GM21447 (cell line): ENCODE measurements around the gene CPM.

Experiments used
- ATAC-seq: cut with Tn5 transposase; IDR thresholded peaks from one replicate; pipeline ENCODE4 v1.9.1; 2021; ENCODE audit not compliant: unreplicated experiment

Gene CPM

GRCh38 chr12:68932961-68933893 lies at the start of gene CPM:
TSS of gene CPM (minus strand) at chr12:68933171. CDS start at chr12:68932837, 334 bp downstream.
- peak; percentile 93 for ATAC-seq

- ATAC-seq: no peak
Observed at GRCh38 chr12:68981516-68981915, 48.5 kb upstream of the CPM start.

- no peak for ATAC-seq
Observed at GRCh38 chr12:68980476-68981212, 47.7 kb upstream of the CPM start.

GRCh38 chr12:68978678-68979077 lies 45.7 kb upstream of the CPM start:
- ATAC-seq: no peak

GRCh38 chr12:68977909-68978610 lies 45.1 kb upstream of the CPM start:
- ATAC-seq: no peak

- ATAC-seq: no peak
Observed at GRCh38 chr12:68977335-68977734, 44.4 kb upstream of the CPM start.

- ATAC-seq: no peak
Observed at GRCh38 chr12:68976395-68976841, 43.4 kb upstream of the CPM start.

- no peak for ATAC-seq
Observed at GRCh38 chr12:68975811-68976210, 42.8 kb upstream of the CPM start.

- no peak for ATAC-seq
Observed at GRCh38 chr12:68972595-68972994, 39.6 kb upstream of the CPM start.

GRCh38 chr12:68971404-68971803 lies 38.4 kb upstream of the CPM start:
- ATAC-seq: no peak

GRCh38 chr12:68970951-68971350 lies 38.0 kb upstream of the CPM start:
- no peak for ATAC-seq

- no peak for ATAC-seq
Observed at GRCh38 chr12:68970306-68970705, 37.3 kb upstream of the CPM start.

GRCh38 chr12:68967046-68967445 lies 34.1 kb upstream of the CPM start:
- no peak for ATAC-seq

- ATAC-seq: no peak
Observed at GRCh38 chr12:68963856-68964745, 31.1 kb upstream of the CPM start.

- ATAC-seq: no peak
Observed at GRCh38 chr12:68962877-68963855, 30.2 kb upstream of the CPM start.

GRCh38 chr12:68959891-68960464 lies 27.0 kb upstream of the CPM start:
- no peak for ATAC-seq

GRCh38 chr12:68959143-68959858 lies 26.3 kb upstream of the CPM start:
- no peak for ATAC-seq

- ATAC-seq: peak; percentile 89
Observed at GRCh38 chr12:68958322-68958721, 25.4 kb upstream of the CPM start.
